ENCODE measurements around the gene BMP7.

Gene BMP7

DNA sequence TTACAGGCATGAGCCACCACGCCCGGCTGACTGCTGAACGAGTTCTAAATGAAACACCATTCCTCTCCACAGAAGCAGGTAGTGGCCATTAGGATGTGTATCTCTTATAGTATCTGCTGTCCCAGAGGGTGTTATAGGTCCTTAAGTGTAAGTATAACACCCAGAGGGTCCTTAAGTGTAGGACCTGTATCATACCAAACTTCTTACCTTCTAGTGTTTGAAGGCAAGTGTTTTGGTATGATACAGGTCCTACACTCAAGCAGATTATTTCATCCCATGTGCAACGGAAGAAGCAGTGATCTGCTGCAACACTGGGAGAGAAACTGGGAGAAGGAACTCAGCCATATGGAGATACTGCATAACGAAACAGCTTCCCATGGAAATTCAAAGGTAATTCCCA is 17.4 kb downstream of the BMP7 start:
- no peak overlapping the region for H3K4me3 ChIP-seq (ENCODE audit: low read length)
- no peak for DNase-seq (ENCODE audit: low read depth)
- TF ChIP-seq, protein P1, sequence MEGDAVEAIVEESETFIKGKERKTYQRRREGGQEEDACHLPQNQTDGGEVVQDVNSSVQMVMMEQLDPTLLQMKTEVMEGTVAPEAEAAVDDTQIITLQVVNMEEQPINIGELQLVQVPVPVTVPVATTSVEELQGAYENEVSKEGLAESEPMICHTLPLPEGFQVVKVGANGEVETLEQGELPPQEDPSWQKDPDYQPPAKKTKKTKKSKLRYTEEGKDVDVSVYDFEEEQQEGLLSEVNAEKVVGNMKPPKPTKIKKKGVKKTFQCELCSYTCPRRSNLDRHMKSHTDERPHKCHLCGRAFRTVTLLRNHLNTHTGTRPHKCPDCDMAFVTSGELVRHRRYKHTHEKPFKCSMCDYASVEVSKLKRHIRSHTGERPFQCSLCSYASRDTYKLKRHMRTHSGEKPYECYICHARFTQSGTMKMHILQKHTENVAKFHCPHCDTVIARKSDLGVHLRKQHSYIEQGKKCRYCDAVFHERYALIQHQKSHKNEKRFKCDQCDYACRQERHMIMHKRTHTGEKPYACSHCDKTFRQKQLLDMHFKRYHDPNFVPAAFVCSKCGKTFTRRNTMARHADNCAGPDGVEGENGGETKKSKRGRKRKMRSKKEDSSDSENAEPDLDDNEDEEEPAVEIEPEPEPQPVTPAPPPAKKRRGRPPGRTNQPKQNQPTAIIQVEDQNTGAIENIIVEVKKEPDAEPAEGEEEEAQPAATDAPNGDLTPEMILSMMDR (conservative IDR thresholded peaks at IDR 0.05; ENCODE audit: low read depth, low read length) = no peak

DNA sequence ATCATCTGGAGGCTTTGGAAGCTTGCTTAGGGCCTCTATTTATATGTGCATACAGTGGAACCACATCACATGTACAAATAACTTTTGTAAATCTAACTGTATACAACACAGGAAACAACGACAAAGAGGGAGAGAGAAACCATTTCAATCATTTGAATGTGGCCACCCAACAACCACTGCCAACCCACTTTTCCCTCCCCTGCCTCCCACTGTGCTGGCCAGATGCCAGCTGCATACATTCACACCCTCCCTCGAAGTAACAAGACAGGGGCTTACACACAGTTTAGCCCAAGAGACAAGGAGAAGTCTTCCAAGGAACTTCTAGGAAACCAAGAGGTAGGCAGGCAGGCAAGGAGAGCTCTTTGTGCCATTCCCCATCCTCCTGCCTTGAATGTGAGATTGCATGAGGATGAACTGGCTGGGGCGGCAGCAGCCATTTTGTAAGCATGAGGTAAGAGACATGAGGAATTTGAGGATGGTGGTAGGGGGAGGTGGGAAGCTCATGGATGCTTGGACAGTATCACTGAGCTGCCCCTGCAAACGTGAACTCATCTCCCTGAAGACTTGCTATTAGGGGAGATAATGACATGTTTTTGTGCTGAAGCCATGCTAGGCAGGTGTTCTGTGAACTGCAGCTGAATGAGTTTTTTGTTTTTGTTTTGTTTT is 18.2 kb downstream of the BMP7 start:
- H3K4me3 ChIP-seq (ENCODE audit: low read length) = no peak overlapping the region
- TF ChIP-seq, protein P1 (conservative IDR thresholded peaks at IDR 0.05; ENCODE audit: low read depth, low read length) = no peak
- no peak for DNase-seq (ENCODE audit: low read depth)

DNA sequence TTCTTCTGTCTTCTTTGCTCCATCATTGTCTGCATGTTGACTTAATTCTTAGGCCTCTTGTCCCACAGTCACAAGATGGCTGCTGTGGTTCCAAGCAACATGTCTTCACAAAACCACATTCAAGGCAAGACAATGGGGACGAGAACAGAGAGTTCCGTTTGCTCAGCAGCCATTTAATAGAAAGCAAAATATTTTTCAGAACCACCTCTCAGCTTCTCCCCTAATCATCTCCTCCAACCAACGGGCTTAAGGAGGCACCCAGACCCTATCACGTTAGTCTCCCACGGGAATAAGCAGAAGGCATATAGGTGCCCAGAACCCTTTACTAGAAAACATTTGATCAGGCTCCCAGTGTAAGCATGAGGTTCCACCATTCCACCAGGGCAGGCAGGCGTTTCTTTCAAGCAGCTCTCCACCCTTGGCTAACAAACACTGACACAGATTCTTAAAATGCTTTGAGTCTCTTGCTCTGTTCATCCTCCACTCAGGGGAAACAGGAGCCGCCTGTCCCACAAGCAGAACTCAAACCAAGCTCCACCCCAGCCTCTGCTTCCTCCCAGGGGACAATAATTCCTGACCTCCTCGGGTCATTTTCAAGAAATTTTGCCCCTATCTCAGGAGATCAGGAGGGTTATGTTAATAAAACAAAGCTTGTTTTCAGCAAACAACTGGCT is 19.0 kb downstream of the BMP7 start:
- no peak for DNase-seq (ENCODE audit: low read depth)
- H3K4me3 ChIP-seq (ENCODE audit: low read length) = no peak overlapping the region
- TF ChIP-seq, protein P1 (conservative IDR thresholded peaks at IDR 0.05; ENCODE audit: low read depth, low read length) = no peak

DNA sequence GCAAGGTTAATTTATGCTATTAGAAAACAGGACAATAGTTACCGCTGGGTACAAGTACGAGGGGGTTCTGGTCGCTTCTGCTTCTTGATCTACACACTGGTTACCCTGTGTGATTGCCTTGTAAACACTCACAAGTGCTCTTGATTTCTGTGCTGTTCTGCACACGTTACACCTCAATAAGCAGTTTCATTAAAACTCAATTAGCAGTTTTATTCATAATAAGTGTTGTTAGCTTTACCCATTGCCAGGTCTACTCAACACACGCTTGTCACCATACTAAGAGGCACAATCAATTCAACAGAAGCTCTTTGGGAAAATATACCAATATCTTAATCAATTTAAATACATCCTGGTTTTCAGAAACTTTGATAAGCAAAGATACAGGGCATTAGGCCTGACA is 20.4 kb downstream of the BMP7 start:
- no peak overlapping the region for H3K4me3 ChIP-seq (ENCODE audit: low read length)
- TF ChIP-seq, protein P1 (conservative IDR thresholded peaks at IDR 0.05; ENCODE audit: low read depth, low read length) = no peak
- DNase-seq (ENCODE audit: low read depth) = no peak

DNA sequence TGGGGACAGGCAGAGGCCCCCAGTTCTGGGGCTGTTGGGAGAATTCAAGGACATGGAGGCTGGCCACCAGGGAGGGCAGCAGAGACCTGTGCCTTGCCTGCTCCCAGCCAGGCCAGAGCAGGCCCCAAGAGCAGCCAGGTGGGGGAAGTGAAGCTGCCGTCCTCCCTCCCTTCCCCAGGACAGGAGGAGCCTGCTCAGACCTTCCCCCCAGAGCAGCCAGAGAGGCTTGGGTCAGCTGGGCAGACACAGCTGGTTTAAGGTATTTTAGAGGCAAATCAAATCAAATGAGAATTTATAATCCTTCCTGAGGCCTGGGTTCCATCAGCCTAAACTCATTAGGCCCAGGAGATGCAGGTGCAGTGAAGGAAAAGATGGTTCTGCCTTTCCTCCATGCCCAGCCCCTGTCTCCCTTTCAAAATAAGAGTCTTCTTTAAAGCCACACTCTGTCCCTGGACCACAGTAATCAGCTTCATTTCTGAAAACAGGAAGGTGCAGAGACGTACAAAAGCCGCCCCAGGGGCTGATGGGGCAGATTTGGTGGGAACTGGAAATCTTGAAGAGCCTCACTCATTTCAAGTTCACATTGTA is 21.7 kb downstream of the BMP7 start:
- TF ChIP-seq, protein P1 (conservative IDR thresholded peaks at IDR 0.05; ENCODE audit: low read depth, low read length) = no peak
- DNase-seq (ENCODE audit: low read depth) = no peak

DNA sequence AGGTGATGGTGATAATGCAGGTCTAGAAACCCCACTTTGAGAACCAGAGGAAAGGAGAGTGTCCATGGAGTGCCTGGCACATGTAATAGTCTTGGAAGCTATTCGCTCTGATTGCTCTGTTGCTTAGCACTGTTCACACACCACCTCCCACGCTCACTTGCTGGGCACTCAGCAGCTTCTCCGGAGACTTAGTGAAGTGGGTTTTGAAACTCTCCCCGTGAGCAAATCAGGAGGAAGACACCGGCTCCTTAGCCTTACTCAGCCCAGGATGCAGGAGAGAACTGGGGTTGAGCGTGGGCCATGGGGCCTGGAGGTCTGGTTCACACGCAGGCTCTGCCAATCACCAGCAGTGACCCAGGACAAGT is 22.2 kb downstream of the BMP7 start:
- TF ChIP-seq, protein P1 (conservative IDR thresholded peaks at IDR 0.05; ENCODE audit: low read depth, low read length) = no peak
- no peak overlapping the region for H3K4me3 ChIP-seq (ENCODE audit: low read length)
- no peak for DNase-seq (ENCODE audit: low read depth)

More for the DNA sequence above, 21.7 kb downstream of the BMP7 start:
- no peak overlapping the region for H3K4me3 ChIP-seq (ENCODE audit: low read length)

All from retinal pigment epithelial cell (primary cell).